ENCODE measurements around the gene LRRC14B. TPM values are rescaled to one million over a fixed set of nuclear protein-coding genes. Genes with fewer than 3 reads are reported as not detected.

The LRRC14B gene
- total and polyA plus RNA-seq, 2 of the 13 experiments (the other 11 are each of a cell fraction or from before 2014, with no cell fraction given): not detected

GRCh38 chr5:191949-192690 lies 825 bp downstream of the LRRC14B start (continued):
- no peak for TF ChIP-seq ZBTB43 (CRISPR knock-in tag; conservative IDR thresholded peaks at IDR 0.05)
- no peak for TF ChIP-seq ZNF138 (CRISPR knock-in tag; IDR thresholded peaks at IDR 0.05; ENCODE audit: low read depth)
- no peak for TF ChIP-seq RCOR2 (CRISPR knock-in tag; IDR thresholded peaks at IDR 0.05)
- no peak for TF ChIP-seq ZNF121 (CRISPR knock-in tag; IDR thresholded peaks at IDR 0.05)
- no peak for TF ChIP-seq ZNF639 (CRISPR knock-in tag; conservative IDR thresholded peaks at IDR 0.05)
- TF ChIP-seq ZNF615 (CRISPR knock-in tag; IDR thresholded peaks at IDR 0.05; ENCODE audit: borderline replicate concordance): no peak
- TF ChIP-seq SKIL (CRISPR knock-in tag; IDR thresholded peaks at IDR 0.05; ENCODE audit: borderline replicate concordance): no peak
- no peak for TF ChIP-seq SALL2 (CRISPR knock-in tag; IDR thresholded peaks at IDR 0.05)
- no peak for TF ChIP-seq ZNF549 (CRISPR knock-in tag; IDR thresholded peaks at IDR 0.05)
- TF ChIP-seq ZBTB25 (CRISPR knock-in tag; IDR thresholded peaks at IDR 0.05): no peak
